Osteocyte (in vitro differentiated cells): ENCODE data around the gene CBX1. TPM values are rescaled to one million over a fixed set of nuclear protein-coding genes. Genes with fewer than 3 reads are reported as not detected.

Source experiments
- DNase-seq: peaks from one replicate; pipeline ENCODE4 v3.0.0; 2021; ENCODE audit warnings: mixed read lengths; ENCODE audit not compliant: unreplicated experiment; ENCODE audit errors: extremely low spot score
- H3K27ac Mint-ChIP-seq: one replicate; pipeline ENCODE4 v1.8.0; 2021; ENCODE audit warnings: mild to moderate bottlenecking, mixed read lengths; ENCODE audit not compliant: unreplicated experiment
- H3K27me3 Mint-ChIP-seq: one replicate; pipeline ENCODE4 v1.8.0; 2021; ENCODE audit warnings: mixed read lengths; ENCODE audit not compliant: unreplicated experiment
- H3K36me3 Mint-ChIP-seq: one replicate; pipeline ENCODE4 v1.8.0; 2021; ENCODE audit warnings: mixed read lengths; ENCODE audit not compliant: unreplicated experiment
- H3K4me1 Mint-ChIP-seq: one replicate; pipeline ENCODE4 v1.8.0; 2021; ENCODE audit warnings: mixed read lengths; ENCODE audit not compliant: unreplicated experiment
- H3K4me3 Mint-ChIP-seq: one replicate; pipeline ENCODE4 v1.8.0; 2021; ENCODE audit warnings: mild to moderate bottlenecking, moderate library complexity, mixed read lengths; ENCODE audit not compliant: unreplicated experiment
- H3K9me3 Mint-ChIP-seq: one replicate; pipeline ENCODE4 v1.8.0; 2021; ENCODE audit warnings: mixed read lengths; ENCODE audit not compliant: unreplicated experiment
- total RNA-seq: library from RNA; stranded (reverse); gene quantifications from 2 replicates; pipeline ENCODE4 v1.2.1, GENCODE V29; 2021
- TF ChIP-seq, protein P1 (sequence below): fragments of 200-600 bp; sonication (generic); IDR thresholded peaks from 2 replicates; pipeline ENCODE4 v1.5.0; 2021; ENCODE audit warnings: antibody characterized with exemption, mild to moderate bottlenecking, moderate library complexity

Gene CBX1
- total RNA-seq, 1 donor from 2014 or later: 76.5 TPM

DNA sequence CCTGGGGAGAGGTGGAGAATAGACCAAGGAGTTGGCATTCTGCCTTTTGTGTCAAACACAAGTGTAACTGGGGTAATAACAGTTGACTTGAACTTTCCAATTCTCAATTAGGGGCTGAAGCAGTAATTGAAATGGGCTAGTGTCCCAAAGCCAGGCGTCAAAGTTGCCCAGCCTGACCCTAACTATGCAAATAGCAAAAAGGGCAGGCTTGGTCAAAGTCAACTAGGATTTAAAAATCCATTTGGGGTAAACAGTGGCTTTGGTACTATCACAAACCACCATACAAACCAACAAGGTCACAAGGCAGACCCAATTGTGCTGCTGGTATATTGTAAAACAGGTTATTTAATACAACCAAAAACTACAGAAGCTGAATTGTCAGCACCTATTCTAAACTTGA, 35.1 kb downstream of the CBX1 start:
- Mint-ChIP-seq H3K27me3 (no peaks in the 10 kb centered on the region), H3K9me3 (no peaks in the 10 kb centered on the region), H3K36me3 (peaks cover 43% of the 10 kb centered on the region), H3K4me1 (peaks cover 14% of the 10 kb centered on the region), H3K4me3 (no peak overlapping the region), H3K27ac (peak overlapping the region; percentile 38)
- DNase-seq: no peak
- TF ChIP-seq, protein P1, sequence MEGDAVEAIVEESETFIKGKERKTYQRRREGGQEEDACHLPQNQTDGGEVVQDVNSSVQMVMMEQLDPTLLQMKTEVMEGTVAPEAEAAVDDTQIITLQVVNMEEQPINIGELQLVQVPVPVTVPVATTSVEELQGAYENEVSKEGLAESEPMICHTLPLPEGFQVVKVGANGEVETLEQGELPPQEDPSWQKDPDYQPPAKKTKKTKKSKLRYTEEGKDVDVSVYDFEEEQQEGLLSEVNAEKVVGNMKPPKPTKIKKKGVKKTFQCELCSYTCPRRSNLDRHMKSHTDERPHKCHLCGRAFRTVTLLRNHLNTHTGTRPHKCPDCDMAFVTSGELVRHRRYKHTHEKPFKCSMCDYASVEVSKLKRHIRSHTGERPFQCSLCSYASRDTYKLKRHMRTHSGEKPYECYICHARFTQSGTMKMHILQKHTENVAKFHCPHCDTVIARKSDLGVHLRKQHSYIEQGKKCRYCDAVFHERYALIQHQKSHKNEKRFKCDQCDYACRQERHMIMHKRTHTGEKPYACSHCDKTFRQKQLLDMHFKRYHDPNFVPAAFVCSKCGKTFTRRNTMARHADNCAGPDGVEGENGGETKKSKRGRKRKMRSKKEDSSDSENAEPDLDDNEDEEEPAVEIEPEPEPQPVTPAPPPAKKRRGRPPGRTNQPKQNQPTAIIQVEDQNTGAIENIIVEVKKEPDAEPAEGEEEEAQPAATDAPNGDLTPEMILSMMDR: no peak

DNA sequence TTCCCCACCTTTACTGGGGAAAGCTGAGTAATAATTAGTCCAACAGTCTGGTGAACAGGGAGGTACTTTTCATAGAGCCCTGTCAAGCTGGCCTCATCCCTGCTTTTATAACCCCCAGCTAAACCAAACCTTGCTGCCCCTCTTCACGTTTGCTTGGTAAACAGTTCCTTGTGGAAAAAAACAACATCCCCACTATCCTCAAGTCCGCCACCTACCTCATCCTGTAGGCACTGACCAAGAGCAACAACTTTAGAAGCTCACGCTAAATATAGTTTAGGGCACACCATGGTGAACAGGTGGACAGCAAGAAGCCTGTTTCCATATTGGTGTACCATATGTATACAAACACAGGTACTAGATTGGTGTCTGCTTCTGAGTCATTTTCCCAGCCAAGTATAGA, 36.6 kb downstream of the CBX1 start:
- Mint-ChIP-seq H3K27ac (peak overlapping the region; percentile 31), H3K4me3 (no peak overlapping the region), H3K9me3 (no peaks in the 10 kb centered on the region), H3K36me3 (peaks cover 46% of the 10 kb centered on the region), H3K27me3 (no peaks in the 10 kb centered on the region), H3K4me1 (peaks cover 22% of the 10 kb centered on the region)
- no peak for DNase-seq
- TF ChIP-seq, protein P1: no peak

DNA sequence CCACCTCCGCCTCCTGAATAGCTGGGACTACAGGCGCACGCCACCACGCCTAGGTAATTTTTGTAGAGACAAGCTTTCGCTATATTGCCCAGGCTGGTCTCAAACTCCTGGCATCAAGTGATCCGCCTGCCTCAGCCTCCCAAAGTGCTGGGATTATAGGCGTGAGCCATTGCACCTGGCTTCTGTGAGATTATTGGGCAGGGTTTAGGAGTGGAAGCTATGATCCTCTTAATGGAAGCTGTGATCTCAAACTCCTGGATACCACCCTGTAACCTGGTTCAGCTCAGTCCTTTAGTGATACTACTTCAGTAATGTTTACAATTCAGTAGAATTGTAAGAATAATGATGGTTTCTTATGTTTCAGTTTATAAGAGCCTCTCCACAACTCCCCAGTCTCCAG, 39.0 kb downstream of the CBX1 start:
- H3K36me3 Mint-ChIP-seq: peaks cover 62% of the 10 kb centered on the region
- H3K4me3 Mint-ChIP-seq: no peak overlapping the region
- no peaks in the 10 kb centered on the region for H3K9me3 Mint-ChIP-seq
- H3K4me1 Mint-ChIP-seq: peaks cover 16% of the 10 kb centered on the region
- TF ChIP-seq, protein P1: no peak
- DNase-seq: no peak
- H3K27ac Mint-ChIP-seq: no peak overlapping the region
- H3K27me3 Mint-ChIP-seq: no peaks in the 10 kb centered on the region

DNA sequence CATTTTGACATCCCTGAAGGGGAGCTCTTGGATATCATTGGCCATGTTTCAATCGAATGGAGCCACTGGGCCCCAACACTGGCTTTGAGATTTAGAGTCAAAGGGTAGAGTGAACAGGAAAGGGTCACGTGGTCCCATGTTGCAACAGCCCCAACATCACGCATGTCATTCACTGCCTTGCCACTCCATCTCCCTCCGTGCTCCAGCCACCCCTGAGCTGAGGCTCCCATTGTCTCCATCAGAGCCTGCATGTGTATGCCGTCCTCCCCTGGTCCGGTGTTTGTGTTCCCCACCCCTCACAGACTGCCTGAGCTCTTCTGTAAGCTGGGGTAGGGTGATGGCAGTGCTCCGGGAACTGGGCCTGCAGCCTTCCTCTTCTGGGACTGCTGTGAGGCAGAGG, 41.0 kb downstream of the CBX1 start:
- no peaks in the 10 kb centered on the region for H3K27me3 Mint-ChIP-seq
- H3K27ac Mint-ChIP-seq: peak overlapping the region; percentile 63
- H3K4me3 Mint-ChIP-seq: no peak overlapping the region
- H3K4me1 Mint-ChIP-seq: peaks cover 22% of the 10 kb centered on the region
- TF ChIP-seq, protein P1: no peak
- H3K36me3 Mint-ChIP-seq: peaks cover 62% of the 10 kb centered on the region
- no peaks in the 10 kb centered on the region for H3K9me3 Mint-ChIP-seq
- no peak for DNase-seq

DNA sequence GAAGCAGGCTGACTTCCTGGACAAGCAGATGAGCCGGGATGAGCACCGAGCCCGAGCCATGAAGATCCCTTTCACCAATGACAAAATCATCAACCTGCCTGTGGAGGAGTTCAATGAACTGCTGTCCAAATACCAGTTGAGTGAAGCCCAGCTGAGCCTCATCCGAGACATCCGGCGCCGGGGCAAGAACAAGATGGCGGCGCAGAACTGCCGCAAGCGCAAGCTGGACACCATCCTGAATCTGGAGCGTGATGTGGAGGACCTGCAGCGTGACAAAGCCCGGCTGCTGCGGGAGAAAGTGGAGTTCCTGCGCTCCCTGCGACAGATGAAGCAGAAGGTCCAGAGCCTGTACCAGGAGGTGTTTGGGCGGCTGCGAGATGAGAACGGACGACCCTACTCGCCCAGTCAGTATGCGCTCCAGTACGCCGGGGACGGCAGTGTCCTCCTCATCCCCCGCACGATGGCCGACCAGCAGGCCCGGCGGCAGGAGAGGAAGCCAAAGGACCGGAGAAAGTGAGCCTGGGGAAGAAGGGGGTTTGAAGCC, 42.1 kb downstream of the CBX1 start:
- H3K4me1 Mint-ChIP-seq: peaks cover 31% of the 10 kb centered on the region
- DNase-seq: no peak
- TF ChIP-seq, protein P1: no peak
- peak overlapping the region; percentile 80 for H3K27ac Mint-ChIP-seq
- no peaks in the 10 kb centered on the region for H3K27me3 Mint-ChIP-seq
- H3K9me3 Mint-ChIP-seq: no peaks in the 10 kb centered on the region
- no peak overlapping the region for H3K4me3 Mint-ChIP-seq
- H3K36me3 Mint-ChIP-seq: peaks cover 54% of the 10 kb centered on the region
